A204.1 (cell line): ENCODE measurements around the gene CCDC112.
"Not testable (repeated sequence)": the region's sequence is repeated elsewhere in the genome, so short reads cannot be mapped to it uniquely, and the experiment has no call there.

Experiments used
- FAIRE-seq: peaks from 2 replicates; lab custom pipeline; 2012; peaks lifted over from hg19 to GRCh38; lab: Jason Lieb, UNC

The CCDC112 gene

DNA sequence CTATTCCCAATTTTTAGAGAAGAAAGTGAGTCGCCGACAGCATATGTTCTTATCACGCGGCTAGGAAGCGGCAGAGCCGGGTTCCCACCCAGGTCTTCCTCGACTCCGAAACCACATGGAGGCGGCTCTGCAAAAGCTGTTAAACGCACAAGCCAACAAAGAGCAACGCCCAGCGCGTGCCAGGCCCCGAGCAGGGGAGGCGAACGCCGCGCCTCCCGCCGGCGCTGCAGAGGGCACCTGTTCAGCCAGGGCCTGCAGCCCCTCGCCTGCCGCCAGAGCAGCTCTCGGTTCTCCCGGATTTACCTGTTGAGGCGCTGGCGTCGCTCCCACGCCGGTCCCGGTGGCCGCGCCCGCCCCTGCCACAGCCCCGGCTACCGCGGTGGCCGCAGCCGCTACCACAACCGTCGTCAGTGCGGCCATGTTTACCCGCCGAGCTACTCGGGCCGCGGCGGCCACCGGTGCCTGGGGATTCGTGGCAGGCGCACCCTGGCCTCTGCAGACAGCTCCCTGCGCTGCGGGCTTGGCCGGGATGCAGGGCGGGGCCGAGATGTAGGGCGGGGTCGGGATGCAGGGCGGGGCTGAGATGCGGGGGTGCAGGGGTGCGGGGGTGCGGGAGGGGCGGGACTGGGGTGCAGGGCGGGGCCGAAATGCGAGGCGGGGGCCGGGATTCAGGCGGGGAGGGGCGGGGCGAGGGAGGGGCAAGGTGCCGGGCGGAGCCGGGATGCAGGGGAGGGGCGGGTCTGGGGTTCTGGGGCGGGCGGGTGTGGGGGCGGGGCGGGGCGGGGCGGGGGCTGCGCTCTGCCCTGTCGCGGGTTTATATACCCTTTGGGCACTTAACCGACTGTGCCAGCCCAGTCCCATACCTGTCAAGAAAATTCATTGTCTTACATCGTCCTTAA is at the start of gene CCDC112:
Gene CCDC112 (minus strand): TSS at position 531 of the 899 bp plus-strand sequence. CDS start 111 bp downstream, at position 420.
- no peak for FAIRE-seq

DNA sequence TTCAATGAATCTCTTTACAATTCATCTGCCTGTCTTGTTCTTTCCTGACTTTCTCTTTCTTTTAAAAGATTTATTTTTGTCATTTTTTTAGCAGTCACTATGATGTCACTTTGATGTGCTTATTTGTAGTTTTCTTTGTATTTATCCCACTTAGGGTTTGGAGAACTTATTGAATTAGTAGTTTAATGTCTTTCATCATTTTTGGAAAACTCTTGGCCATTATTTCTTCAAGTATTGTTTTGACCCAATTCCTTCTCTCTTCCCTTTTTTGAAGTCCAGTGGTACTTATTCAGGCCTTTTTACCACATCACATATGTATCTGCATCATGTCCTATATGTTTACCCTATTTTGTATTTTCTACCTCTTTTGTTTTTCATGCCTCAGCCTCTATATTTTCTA is 48.9 kb upstream of the CCDC112 start:
- FAIRE-seq = no peak

DNA sequence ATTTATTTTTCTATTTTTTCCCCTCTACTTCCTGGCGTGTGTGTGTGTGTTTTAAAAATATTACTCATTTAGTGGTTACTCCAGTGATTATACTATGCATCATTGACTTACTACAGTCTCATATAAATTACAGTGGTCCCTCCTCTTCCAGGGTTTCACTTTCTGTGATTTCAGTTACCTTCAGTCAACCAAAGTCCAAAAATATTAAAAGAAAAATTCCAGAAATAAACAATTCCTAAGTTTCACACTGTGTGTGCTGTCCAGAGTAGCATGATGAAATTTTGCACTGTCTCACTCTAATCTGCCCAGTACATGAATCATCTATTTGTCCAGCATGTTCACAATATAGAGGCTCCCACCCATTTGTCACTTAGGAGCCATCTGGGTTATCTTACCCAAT is 47.4 kb upstream of the CCDC112 start:
- FAIRE-seq = no peak

DNA sequence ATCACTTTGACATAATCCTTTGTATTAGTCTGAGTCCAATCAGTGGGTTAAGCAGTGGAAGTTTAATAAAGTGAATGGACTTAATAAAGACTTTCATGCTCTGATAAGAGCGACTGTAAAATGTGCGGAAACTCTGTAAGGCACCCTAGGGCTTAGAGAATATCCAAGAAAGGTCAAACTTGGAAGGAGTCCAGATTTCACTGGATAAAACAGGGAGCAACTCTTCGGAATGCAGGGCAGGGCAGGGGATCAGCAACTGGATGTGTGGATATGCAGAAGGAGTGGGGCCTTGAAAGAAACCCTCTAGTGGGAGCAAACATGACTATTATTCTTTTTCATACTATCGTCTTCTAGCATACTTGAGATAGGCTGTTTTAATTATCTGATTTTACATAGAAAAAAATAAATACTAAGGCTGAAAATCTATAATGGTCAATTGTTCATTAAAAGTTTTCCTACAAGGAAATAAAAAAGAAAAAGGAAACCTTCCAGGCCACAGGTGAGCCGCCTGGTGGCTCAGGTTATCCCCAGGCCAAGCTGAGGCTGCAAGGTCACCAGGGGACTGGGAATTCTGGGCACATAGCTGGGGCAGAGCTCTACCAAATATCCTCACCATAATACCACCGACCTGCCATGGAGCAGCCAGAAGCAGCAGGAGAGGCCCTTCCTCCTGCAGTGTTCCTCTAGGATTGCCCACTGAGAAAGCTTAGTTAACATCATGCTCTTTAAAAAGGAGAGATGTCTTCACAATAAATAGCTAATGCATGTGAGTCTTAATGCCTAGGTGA is 46.3 kb upstream of the CCDC112 start:
- no peak for FAIRE-seq

DNA sequence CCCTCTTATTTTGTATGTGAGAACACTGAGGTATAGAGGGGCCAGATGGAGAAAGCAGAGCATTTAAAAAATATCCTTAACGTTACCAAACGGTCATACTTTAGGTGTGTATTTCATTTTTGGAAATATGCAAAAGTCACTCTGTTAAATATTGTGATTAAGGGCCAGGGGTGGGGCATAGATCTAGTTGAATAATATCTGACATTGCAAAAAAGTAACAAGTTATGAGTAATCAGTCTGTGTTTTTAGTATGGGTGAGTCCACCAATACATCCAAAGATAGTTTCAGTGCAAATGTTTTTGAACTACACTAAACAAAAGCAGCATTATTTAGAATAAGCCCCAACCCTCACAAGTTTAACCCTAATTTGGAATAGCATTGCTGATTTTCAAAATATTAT is 45.3 kb upstream of the CCDC112 start:
- FAIRE-seq = no peak

GRCh38 chr5:115338851-115339250 is 42.4 kb upstream of the CCDC112 start:
- FAIRE-seq = no peak

GRCh38 chr5:115337882-115338281 is 41.4 kb upstream of the CCDC112 start:
- no peak for FAIRE-seq

- no peak for FAIRE-seq
These were observed 40.5 kb upstream of the CCDC112 start for GRCh38 chr5:115336964-115337363.

DNA sequence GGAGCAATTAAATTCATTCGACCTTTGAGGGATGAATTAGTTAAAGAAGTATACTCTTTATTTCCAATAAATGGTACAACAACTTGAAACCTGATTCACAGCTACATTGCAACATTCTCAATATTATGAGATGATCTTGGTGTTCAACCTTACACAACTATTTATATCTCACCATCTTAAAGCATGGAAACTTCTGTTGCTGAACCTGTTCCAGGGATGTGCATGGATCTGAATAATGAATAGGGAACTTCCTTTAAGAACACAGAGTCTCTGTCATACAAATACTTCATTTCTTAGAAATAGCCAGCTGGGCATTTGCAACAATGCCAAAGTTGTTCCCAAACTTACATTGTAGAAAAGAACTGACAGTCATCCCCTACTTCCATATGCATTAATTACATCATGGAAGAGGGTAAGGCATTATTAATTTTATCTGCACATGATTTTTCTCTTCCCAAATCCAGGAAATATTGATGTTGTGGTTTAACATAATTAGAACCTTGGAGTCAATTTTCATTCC is 39.8 kb upstream of the CCDC112 start:
- no peak for FAIRE-seq

- no peak for FAIRE-seq
These were observed 38.8 kb upstream of the CCDC112 start for GRCh38 chr5:115335301-115335700.

GRCh38 chr5:115333164-115333563 is 36.7 kb upstream of the CCDC112 start:
- FAIRE-seq = no peak

- FAIRE-seq = no peak
These were observed 34.4 kb upstream of the CCDC112 start for GRCh38 chr5:115330830-115331229.

- no peak for FAIRE-seq
These were observed 33.0 kb upstream of the CCDC112 start for GRCh38 chr5:115329475-115329874.

DNA sequence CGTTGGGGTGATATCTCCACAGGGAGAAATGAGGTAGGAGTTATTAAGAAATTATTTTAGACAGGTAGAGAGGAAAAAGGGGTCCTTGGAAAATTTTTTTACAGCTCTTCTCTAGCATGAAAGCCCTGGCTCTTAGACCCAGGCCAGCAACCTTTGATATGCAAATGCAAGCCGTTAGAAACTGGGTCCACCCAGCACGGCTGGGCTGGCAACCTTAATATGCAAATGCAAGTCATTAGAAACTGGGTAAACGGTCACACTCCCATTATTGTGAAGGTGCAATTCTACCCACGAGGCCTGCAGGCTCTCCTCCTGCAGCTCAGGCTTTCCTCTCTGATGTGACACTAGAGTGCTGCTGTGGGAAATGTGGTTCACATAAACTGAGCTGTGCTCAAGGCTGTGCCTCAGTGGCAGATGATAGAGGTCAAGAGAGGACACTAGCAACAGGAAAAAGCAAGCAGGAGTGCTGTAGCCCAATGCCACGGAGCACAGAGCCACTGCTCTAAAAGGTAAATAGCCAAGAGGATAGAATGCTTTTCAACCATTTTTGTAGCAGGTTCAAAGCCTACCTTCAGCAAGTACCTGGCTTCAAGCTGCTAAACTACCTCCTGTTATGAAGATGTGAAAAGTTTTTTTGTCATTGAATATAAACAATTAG is 32.3 kb upstream of the CCDC112 start:
- FAIRE-seq = not testable (repeated sequence)

DNA sequence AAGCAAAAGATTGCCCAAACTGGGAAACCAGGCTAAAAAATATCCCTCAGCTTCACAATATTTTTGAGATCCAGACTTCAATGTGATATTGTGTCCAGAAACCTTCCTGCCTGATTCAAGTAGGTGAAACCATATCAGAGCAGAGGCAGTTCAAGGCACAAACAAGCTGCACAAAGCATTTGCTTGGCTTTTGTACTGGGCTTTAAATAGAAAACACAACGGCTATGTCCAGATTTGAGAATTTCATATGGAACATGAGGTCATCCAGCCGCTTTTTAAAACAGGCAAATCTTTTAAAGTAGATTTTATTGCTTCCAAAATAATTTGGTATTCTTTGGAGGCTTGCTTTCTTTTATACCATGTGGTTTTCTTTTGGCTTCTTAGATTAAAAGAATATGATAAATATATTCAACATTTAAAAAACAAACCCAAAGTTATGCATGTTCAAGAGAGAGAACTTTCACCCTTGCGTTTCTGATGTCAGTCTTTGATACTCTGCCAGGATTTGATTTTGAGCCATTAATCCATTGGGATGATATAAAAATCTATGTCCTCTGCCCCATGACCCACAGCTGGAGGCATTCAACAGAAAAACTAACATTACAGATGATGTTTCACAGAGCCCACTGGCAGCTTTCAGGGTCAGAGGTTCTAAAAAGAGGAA is 29.0 kb upstream of the CCDC112 start:
- no peak for FAIRE-seq

DNA sequence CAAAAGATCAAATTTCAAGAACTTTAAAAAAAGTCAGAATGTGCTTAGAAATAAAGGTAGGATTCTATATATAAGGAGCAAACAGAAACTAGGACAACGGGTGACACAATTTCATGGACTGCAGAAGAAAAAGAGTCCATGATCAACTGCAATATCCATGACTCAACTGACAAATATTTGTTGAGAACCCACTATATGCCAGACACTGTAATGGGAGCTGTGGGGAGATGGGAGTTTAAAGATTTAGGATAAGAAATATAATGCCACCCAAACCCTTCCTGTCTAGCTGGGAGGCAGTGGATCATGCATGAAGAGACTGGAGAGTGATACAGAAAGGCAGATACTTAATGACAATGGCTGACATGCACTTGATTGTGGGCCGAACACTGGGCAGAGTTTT is 27.6 kb upstream of the CCDC112 start:
- FAIRE-seq = no peak

DNA sequence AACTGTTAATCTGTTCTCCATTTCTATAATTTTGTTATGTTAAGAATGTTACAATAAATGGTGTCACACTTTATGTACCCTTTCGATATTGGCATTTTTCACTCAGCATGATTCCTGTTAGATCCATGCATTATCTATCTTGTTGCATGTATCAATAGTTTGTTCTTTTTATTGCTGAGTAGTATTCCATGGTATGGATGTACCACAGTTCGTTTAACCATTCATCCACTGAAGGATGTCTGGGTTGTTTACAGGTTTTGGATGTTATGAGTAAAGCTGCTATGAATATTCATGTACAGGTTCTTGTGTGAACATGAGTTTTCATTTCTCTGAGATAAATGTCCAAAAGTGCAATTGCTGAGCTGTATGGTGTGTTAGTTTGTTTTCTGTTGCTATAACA is 26.3 kb upstream of the CCDC112 start:
- no peak for FAIRE-seq

DNA sequence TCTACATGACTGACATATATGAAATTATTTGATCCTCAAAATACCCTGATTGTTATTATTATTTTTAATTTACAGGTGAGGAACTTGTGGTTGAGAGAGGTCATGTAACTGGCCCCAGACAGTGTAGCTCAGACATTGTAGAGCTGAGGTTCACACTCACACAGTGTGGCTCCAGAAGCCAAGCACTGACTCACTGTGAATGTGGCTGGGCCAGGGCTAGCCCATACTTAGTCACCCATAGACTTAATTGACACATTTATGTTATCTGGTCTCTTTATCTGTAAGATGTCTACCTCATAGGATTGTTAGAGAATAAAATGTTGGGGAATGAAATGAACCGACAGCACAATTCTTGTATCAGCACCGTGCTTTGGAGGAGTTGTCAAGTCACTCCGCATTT is 24.9 kb upstream of the CCDC112 start:
- no peak for FAIRE-seq

DNA sequence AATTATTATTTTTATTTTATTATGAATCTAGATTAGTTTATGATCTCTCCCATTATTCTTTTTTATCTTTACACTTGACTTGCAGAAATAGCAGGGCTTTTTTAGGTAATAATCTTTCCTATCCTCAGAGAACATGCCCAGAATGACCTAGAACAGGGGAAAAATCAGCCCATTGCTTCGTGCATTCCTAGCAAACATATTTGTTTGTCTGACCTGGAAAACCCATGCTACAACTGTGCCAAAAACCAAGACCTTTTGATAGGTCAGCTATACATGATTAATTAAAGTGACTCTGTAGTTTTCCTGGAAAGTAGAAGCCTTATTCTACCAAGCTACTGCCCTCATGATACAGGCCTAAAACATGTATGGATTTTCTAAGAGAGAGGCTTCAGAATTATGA is 24.1 kb upstream of the CCDC112 start:
- no peak for FAIRE-seq

GRCh38 chr5:115320006-115320405 is 23.6 kb upstream of the CCDC112 start:
- FAIRE-seq = no peak

DNA sequence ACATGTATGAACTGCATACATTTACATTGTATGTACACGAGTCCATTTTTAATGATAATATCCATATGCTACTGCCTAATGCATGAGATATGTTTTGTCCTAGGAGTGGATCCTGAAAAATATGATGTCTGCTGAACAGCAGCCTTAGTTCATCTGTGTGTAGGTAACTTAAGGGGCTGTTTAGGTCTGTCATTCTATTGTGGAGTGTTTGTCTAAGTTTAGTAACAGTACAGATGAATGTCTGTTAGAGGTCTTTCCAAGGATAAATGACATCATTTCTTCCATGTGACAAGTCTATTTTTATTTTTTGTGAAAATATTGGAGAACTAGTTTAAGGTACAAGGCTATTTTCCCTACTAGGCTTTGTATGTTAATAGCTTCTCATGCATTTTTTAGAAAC is 22.6 kb upstream of the CCDC112 start:
- no peak for FAIRE-seq

GRCh38 chr5:115317736-115318135 is 21.3 kb upstream of the CCDC112 start:
- no peak for FAIRE-seq
